HG02763 (cell line): ENCODE results near the gene RAI1.

Experiments used
- ATAC-seq: cut with Tn5 transposase; IDR thresholded peaks from one replicate; pipeline ENCODE4 v1.9.1; 2021; ENCODE audit warnings: mild to moderate bottlenecking, moderate library complexity; ENCODE audit not compliant: unreplicated experiment

The RAI1 gene

DNA sequence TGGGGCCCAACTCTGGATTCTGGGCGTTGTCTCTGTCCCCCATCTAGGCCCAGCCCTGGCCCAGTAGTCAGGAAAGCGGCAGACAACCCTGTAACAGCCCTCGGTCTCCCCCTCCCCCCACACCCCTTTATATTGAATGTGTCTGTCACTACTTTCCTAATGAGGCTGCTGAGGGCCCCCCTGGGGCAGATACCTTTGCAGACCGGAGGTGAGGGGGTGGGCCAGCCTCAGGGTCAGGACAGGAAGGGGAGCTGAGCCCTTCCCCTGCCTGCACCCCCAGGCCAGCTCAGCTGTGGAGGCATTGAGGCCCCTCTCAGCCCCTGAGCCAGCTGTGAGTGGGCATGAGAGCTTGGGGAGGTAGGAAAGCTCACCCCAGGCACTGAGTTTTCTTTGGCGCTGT, 17.1 kb downstream of the RAI1 start:
- no peak for ATAC-seq

DNA sequence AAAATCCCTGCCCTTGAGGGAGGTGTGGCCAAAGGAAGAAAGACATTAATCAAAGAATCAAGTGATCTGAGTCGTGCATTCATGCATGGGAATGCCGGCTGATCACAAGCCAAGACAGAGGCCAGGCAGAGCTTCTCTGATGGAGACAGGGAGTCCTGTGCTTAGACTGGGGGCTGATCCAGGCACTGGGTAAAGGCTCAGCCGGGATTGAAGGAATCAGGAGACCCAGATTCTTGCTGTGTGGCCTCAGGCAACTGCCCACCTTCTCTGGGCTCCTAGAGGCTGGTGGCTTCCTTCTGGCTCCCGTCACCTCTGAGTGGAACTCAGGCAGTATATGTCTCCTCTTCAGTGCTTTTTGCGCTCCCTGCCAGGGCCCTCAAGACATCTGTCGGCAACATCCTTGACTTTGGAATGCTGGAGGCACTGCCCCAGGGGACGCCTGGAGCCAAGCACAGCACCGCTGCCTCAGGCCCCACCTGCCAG, 17.7 kb downstream of the RAI1 start:
- ATAC-seq: no peak

DNA sequence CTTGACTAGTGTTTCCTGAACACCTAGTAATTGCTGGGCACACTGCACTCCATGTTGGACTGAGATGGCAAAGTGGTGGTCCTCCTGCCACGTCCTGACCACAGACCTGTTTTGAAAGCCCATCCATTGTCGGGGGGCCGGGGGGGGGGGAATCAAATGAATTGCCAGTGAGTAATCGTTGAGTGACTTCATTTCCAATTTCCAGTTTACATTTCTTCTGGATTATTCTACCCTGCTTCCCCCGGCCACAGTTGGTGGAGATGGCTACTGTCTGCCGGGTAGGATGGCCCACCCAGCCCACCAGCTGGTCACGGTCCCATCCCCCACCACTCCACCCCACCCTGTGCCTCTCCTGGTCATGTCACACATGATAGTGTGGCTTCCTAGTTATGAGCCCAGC, 18.2 kb downstream of the RAI1 start:
- ATAC-seq: no peak

DNA sequence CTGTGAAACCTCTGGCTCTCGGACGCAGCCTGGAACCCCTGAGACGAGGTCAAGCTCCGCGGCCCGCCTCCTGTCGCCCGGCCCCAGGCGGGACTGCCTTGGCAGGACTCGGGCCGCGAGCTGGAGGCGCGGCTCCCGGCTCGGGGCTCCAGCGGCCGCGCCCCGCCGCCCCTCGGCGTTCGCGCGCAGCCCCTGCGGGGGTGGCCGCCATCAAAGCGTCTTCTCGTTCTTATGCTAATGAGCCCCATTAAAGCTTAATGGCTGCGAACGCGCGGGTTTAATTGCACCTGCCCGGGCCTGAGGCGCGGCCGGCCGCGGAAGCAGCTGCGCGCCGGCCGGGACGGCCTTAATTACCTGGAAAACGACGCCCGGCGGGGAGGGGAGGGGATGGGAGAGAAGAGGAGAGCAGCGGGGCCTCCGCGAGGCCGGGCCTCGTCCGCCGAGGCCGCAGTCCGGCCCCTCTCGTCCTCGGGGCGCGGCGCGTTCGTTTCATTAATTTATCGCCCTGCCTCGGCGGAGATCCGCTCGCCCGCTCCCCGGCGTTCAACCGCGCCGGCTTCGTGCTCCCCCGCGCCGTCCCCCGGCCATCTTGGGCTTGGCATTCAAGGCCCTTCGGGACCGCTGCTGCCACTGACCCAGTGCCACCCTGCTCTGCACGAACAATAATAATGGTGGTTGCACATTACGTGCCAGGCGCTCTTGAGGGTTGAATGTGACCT, 19.2 kb downstream of the RAI1 start:
- ATAC-seq: no peak

DNA sequence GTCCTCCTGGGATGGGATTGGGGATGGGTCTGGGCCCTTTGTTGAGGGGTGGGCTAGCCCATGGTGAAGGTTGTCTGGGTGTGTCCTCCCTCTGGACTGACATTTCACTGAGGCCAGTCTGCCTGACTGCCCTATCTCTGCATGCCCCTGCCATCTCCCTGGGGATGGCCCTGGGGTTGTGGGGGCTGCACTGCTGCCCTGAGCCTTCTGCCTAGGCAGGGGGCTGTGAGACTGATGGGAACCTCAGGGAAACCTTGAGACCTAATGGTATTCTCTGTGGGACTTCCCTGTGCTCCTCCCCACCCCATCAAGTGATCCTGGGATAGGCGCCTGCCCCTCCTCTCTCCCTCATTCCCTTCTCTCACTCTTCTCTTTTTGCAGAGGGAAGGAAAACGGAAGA, 19.9 kb downstream of the RAI1 start:
- ATAC-seq: no peak

DNA sequence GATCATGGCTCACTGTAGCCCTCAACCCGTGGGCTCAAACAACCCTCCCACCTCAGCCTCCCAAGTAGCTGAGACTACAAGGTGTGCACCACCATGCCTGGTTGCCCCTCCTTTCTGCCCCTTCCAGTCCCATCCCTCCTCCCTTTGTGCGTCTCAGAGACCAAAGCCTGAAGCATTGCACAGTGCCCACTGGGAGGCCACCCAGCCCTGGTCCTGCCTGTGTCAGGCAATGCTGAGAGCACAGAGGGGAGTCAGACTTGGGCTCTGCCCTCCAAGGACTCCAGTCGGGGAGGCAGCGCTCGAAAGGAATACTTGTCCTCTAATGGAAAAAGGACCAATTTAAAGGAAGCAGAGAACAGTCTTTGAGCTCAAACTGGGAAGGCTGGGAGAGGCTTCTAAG, 20.4 kb downstream of the RAI1 start:
- no peak for ATAC-seq

DNA sequence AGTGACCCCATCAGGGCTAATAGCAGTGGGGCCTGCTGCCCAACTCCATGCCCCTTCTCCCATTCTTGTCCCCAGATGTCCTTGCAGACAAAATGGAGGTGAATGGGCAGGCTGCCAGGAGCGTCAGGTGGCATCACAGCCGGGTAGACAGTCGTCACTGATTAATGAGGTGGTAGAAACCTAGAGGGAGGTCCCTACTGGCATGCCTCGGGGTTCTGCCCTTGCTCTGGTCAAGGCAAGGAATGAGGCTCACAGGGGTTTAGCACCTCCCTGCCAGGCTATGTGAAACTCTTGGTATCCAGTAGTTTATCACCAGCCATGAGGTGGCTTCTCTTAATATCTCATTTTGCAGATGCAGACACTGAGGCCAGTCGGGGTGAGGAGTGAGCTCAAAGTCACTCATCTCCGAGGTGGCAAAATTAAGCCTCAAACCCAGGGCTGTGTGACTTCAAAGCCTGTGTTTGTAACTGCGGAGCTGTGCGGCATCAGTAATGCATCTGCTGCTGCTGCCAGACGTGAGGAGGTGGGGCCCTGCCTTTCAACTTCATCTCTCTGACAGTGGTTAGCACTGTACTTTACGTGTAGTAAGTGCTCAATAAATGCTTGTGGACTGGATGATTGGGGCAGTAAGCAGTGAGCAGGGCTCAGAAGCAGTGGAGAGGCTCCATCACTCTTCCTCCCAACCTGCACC, 21.3 kb downstream of the RAI1 start:
- ATAC-seq: no peak

DNA sequence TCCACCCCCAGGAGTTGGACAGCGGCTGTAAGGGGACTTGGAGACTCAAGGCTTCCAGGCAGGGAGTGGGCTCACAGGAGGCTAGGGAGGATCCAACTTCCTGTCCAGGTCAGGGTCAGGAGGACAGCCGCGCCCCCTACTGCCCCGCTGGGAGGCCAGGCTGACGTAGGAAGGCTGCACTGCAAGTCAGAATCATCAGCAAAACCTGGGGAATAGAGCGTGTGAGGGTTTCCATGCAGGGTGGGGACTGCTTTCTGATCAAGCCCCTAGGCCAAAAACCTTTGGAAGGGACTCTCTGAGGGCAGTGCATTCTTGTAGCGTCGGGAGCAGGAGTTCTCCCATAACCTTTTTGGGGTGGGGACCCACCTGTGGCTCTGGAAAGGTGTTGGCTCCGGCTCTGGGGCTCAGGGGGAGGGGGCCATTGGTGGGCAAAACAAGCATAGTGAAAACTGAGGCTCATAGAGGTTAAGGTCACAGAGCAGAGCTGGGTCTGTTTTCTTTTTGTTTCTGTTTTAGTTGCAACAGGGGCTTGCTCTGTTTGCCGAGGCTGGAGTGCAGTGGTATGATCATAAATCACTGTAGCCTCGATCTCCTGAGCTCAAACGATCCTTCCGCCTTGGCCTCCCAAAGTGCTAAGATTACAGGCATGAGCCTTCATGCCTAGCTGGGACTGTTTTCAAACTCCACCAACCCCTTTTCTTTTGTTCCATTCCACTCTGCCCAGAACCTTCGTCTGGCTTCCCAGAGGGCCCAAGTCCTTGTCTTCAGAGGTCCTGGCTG, 22.1 kb downstream of the RAI1 start:
- no peak for ATAC-seq

DNA sequence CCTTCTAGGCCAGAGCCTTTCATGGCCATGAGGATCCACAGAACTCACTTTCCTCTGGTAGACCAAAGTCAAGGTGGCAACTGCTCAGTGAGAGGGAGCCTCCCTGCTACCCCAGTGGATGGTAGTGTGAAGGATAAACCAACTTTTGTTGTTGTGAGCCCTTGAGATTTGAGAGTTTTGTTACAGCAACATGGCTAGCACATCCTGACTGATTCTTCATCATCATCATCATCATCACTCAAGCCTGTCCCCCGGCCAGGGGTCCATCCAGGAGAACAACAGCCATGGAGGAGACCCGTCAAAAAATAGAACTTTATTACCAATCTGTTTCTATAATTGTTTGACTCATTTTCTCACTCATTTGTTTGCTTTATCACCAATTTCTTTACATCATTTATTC, 23.7 kb downstream of the RAI1 start:
- ATAC-seq: no peak

DNA sequence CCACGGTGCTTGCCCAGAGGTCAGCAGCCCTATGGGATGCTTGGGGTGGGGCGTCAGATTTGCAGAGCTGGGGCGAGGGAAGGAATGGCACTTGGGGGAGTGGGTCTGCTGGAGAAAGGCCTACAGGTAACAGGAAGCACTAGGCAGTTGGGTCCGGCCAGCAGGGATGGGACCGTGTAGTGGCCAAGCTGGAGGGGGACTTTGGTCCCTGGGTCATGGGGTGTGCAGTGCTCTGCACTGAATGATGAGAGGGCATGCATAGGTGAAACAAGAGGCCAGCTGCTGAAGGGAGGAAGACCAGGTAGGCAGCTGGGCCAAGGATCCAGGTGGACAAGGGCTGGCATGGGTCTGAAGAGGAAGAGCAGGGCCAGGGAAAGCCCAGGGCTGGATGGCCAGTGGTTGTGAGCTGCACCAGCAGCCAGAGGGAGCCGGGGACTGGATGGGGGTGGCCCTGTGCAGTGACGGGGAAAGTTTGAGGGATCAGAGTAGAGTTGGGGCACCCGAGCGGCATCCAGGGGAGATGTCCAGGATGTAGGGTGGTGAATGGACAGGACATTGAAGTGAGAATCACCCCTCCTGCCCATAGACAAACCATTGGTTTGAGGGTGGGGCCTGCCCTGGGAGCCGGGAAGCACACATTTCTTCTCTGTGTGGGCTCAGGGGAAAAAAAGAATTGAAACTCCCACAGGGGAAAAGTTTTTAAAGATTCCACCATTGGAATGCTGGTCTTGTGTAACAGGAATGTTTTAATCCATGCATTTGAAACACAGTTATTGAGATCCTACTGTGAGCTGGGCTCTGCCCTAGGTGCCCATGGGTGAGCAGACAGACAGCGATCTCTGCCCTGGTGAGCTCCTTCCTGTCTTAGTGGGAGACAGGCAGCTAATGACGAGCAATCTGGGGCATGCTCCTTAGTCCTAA, 25.1 kb downstream of the RAI1 start:
- no peak for ATAC-seq

DNA sequence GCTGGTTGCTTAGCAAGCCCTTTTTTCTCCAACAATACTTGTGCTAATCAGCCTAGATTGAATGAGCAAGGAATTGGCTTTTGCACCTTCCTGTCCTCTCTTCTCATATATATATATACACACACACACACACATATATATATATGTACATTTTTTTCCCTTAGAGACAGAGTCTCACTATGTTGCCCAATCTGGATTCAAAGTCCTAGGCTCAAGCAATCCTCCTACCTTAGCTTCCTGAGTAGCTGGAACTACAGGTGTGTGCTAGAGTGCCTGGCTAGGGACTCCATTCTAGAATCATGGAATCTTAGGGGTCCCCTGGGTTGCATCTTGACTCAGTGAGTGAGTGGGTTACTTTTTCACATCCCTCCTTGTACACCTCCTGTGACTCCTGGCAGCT, 27.0 kb downstream of the RAI1 start:
- ATAC-seq: no peak

DNA sequence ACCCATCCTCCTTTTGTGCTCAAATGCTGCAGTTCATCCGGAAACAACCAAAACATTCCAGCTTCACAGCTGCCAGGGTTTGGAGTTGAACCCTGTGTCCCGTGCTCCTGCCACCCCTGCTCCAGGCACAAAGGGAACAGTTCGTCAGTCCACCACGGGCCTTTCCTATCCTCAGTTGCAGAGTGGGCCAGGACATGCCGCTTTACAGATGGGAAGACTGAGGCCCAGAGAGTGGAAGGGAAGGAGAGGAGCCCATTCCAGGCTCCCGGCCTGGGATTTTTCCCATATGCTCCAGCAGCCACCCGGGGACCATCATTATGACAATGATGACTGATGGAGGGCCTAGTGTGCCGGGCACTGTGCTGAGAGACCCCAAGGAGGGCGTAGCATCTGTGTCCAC, 27.6 kb downstream of the RAI1 start:
- ATAC-seq: no peak

DNA sequence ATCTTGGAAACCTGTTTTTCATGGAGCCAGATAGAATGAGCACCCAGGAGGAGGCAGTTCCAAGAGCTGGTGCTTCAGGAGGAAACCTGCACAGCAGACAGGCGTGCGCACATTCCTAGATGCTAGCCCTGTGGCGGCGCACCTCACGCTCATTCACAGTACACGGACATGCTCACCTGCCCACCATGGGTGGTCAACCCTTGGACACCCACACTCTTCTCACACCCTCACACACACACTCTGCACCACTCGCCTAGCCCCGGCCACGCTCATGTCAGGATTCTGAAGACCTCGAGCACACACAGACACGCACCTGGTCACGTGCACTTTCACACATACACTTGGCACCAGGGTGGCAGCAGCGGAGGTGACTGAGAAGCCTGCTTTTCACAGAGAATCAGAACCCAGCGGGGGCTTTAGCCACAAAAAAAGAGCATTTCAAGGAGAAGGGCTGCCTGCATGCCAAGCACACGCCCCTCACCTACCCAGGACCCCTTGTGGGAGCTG, 28.6 kb downstream of the RAI1 start:
- ATAC-seq: no peak

DNA sequence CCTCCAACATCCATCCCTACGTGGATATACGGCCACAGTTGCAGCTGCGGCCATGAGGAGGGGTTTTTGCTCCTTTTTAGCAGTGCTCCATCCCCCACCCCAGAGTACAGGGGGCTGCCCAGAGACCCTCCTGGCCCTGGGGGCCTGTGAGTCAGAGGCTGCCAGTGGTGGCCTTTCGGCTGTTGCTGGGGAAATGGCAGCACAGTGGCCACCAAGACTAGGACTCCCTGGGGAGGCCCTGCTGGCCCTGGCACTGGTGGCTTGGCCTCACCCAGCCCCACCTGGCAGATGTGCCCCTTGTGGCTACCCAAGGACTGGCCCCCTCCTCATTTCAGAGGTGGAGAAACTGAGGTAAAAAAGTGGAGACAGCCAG, 29.1 kb downstream of the RAI1 start:
- ATAC-seq: no peak

DNA sequence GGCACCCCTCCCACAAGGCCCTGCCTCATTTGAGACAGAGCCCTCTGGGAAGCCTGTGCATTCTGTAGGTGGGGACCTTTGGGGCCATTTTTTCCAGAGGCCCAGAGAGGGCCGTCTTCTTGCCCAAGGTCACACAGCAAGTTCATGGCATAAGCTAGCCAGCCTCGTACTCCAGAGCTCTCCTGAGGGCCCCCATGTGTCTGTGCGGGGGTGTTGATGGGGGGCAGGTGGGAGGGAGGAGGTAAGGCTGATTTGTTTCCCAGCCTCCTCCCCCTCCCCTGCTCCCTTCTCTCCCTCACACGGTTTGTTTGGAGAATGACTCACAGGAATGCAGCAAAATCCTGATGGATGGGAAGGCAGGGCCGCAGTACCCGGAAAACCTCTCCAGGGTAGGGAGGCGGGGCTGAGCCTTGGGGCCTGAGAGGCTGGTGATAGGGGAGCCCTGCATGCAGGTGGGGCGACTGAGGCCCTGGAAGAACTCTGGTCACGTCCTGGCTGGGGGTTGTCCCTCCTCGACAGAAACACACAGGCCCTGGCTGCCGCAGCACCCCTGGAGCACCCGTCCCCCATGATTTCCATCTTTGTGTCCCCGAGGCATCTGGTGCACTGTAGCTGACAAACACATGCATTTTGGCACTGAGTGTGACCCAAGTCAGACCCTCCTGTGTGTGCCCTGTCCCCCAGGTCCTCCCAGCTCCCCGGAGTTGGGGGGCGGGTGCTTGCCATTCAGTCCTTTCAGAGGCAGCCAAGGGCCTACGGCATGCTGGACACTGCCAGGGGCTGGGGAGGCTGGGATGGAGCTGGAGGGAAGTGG, 29.7 kb downstream of the RAI1 start:
- no peak for ATAC-seq

DNA sequence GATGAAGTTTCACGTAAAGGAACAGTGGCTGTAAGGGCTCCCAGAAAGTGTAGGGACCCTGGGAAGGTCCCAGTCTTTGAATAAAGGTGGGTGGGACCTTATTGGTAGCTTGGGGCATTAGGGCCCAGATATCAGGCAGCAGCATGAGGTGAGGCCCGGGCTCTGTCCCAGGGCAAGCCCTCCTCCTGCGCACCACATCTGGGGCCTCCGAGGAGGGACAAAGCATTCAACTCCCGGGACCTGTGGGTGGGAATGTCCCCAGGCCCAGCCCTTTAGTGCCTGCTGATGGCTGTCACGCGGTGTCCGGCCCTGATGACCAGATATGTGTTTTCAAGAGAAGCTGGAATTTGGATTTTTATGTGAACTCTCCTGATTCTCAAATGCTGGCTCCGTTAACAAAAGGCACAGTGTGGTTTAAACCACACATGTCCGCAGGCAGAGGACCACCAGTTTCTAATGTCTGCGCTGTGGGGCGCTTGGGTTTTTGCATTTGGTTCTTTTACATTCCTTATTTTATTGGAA, 30.4 kb downstream of the RAI1 start:
- ATAC-seq: no peak

DNA sequence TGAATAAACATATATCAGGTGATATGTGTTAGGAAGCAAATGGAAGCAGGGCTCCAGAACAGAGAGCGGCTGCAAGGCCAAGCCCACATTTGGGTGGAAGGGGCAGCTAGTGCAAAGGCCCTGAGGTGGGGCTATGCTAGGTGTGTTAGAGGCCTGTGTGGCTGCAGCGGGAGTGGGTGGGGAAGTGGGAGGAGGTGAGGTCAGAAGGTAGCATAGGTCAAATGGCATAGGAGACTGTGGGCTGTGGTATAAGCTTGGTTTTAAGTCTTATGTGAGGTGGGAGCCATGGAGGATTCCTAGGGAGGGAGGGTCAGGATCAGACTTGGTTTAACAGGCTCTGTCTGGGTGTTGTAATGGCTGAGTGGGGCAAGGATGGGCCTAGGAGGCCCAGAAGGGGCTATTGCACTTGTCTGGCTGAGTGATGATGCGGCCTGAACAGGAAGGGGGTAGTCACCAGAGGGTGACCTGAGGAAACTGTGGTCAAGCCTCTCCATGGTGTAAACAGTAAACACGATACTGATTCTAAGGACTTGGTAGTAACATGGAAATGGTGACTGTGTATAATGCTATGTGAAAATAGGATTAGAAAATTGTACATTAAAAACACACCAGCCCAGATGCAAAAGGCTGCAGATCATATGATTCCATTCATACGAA, 31.1 kb downstream of the RAI1 start:
- ATAC-seq: peak; percentile 70

DNA sequence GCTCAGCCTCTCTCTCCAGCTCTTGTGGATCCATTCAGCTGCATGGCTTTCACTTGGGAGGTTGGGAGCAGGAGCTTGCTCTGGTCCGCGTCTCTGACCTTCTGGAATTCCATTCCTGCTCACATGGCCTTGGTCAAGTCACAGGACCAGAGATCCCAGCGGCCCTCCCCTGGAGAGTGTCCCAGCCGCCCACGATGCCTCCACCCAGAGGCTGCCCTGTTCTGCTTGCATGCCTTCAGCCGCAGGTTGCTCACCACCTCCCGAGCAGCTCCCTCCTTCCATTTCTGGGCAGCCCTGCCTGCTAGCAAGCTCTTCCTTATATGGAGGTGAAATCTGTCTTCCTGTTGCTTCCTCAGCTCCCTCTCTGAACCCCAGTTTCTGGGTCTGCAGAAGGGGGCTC, 32.6 kb downstream of the RAI1 start:
- no peak for ATAC-seq

DNA sequence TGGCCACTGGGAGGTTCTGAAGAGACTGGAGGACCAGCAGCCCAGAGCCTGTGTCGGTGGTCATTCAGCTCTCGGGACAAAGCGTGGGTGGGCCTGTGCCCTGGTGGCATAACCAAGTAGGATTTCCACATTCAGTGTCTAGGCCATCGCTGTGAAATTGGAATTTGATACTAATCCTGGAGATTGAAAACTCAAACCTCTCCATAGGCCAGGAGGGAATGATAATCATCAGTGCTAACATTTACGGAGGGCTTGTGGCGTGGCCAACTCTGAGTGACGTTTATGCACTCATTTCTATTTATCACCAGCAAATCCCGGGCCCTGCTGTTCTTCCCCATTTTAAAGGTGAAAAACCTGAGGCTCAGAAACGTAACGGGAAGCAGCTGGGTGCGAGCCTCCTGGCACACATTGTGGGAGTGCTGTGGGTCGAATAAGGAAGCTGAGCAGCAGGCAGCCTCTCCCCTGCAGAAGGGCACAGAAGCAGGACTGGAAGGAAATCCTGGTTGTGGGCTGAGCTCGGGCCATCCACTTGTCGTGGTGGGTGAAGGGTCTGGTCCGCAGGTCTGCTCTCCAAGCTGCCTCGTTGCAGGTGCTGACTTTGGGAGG, 33.1 kb downstream of the RAI1 start:
- no peak for ATAC-seq
